MCF 10A (cell line): ENCODE measurements around the gene FREM1. TPM values are rescaled to one million over a fixed set of nuclear protein-coding genes. Genes with fewer than 3 reads are reported as not detected.

Experiments used
- BruUV-seq: library from RNA; stranded (reverse); fragments of 400-500 nt; replicated peaks from 2 replicates; lab custom pipeline; 2021; lab: Mats Ljungman, UMichigan
- CTCF ChIA-PET: fragments of 300-600 bp; sonication (Branson Sonifier 250); formaldehyde crosslinking; extraction: SDS; loops from one replicate; lab custom pipeline; 2021; ENCODE audit warnings: antibody characterized with exemption, inconsistent platforms; lab: Yijun Ruan, JAX
- POLR2A ChIA-PET: fragments of 300-600, 350-650 bp; sonication (Branson Sonifier 250); formaldehyde crosslinking; extraction: SDS; loops from one replicate; lab custom pipeline; 2020; ENCODE audit warnings: antibody characterized with exemption, inconsistent platforms; lab: Yijun Ruan, JAX
- DNase-seq: peaks from one replicate; pipeline ENCODE4 v3.0.0-alpha.2; 2018; ENCODE audit not compliant: unreplicated experiment
- H3K27ac Mint-ChIP-seq: one replicate; pipeline ENCODE4 v1.8.0; 2022; ENCODE audit warnings: mild to moderate bottlenecking, low read depth, mixed read lengths; ENCODE audit not compliant: unreplicated experiment
- H3K27me3 Mint-ChIP-seq: one replicate; pipeline ENCODE4 v1.8.0; 2022; ENCODE audit warnings: mixed read lengths; ENCODE audit not compliant: insufficient read depth, unreplicated experiment
- H3K36me3 Mint-ChIP-seq: one replicate; pipeline ENCODE4 v1.8.0; 2022; ENCODE audit warnings: mild to moderate bottlenecking, moderate library complexity, mixed read lengths; ENCODE audit not compliant: insufficient read depth, unreplicated experiment
- H3K4me1 Mint-ChIP-seq: one replicate; pipeline ENCODE4 v1.8.0; 2022; ENCODE audit warnings: mixed read lengths; ENCODE audit not compliant: insufficient read depth, unreplicated experiment
- H3K4me3 Mint-ChIP-seq: one replicate; pipeline ENCODE4 v1.8.0; 2022; ENCODE audit warnings: mild to moderate bottlenecking, moderate library complexity, mixed read lengths; ENCODE audit not compliant: unreplicated experiment
- H3K9me3 Mint-ChIP-seq: one replicate; pipeline ENCODE4 v1.8.0; 2022; ENCODE audit warnings: mixed read lengths; ENCODE audit not compliant: unreplicated experiment
- intact Hi-C: fragments of 100-400 bp; cut with micrococcal nuclease; formaldehyde crosslinking; loops from 2 replicates; pipeline ENCODE4 v1.14.1; 2022
- total RNA-seq: library from RNA; stranded (reverse); gene quantifications from 2 replicates; pipeline ENCODE4 v1.2.3, GENCODE V29; 2022
- TF ChIP-seq, protein P1 (sequence below): fragments of 200-600 bp; IDR thresholded peaks from one replicate; pipeline ENCODE4 v1.8.0; 2022; ENCODE audit warnings: antibody characterized with exemption, mild to moderate bottlenecking; ENCODE audit not compliant: unreplicated experiment

FREM1 gene
- total RNA-seq, 1 experiment from 2014 or later = not detected

DNA sequence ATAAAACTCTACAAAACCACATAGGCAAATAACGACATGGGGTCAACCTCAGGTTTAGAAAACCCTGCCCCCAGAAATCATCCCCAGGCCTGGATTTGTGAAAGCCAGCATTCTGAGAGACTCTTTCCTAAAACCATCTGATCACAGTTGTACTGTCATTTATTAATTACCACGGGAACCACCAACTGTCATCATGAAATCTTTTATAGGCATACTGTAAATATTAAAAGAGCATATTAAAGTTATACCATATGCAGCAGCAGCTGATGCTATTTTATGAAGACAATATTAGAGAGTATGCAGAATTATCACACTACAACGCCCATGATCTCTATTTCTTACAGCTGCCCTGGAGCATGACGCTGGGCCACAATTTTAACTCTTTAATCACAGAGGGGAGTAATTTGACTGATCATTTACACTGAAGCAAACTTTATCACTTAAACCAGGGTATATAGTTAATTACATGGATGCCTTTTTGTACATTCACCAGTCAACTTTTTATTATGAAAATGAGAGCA, 208.0 kb downstream of the FREM1 start:
- POLR2A ChIA-PET = no interaction called here
- TF ChIP-seq, protein P1, sequence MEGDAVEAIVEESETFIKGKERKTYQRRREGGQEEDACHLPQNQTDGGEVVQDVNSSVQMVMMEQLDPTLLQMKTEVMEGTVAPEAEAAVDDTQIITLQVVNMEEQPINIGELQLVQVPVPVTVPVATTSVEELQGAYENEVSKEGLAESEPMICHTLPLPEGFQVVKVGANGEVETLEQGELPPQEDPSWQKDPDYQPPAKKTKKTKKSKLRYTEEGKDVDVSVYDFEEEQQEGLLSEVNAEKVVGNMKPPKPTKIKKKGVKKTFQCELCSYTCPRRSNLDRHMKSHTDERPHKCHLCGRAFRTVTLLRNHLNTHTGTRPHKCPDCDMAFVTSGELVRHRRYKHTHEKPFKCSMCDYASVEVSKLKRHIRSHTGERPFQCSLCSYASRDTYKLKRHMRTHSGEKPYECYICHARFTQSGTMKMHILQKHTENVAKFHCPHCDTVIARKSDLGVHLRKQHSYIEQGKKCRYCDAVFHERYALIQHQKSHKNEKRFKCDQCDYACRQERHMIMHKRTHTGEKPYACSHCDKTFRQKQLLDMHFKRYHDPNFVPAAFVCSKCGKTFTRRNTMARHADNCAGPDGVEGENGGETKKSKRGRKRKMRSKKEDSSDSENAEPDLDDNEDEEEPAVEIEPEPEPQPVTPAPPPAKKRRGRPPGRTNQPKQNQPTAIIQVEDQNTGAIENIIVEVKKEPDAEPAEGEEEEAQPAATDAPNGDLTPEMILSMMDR = no peak
- no peak overlapping the region for H3K4me3 Mint-ChIP-seq
- H3K27me3 Mint-ChIP-seq = peaks cover 14% of the 10 kb centered on the region
- no peak overlapping the region for H3K27ac Mint-ChIP-seq
- H3K36me3 Mint-ChIP-seq = peaks cover 6% of the 10 kb centered on the region
- no peak for DNase-seq
- BruUV-seq = no TSS peak
- H3K9me3 Mint-ChIP-seq = peaks cover 17% of the 10 kb centered on the region
- intact Hi-C loops = no loop called here
- CTCF ChIA-PET = no interaction called here
- H3K4me1 Mint-ChIP-seq = no peaks in the 10 kb centered on the region

DNA sequence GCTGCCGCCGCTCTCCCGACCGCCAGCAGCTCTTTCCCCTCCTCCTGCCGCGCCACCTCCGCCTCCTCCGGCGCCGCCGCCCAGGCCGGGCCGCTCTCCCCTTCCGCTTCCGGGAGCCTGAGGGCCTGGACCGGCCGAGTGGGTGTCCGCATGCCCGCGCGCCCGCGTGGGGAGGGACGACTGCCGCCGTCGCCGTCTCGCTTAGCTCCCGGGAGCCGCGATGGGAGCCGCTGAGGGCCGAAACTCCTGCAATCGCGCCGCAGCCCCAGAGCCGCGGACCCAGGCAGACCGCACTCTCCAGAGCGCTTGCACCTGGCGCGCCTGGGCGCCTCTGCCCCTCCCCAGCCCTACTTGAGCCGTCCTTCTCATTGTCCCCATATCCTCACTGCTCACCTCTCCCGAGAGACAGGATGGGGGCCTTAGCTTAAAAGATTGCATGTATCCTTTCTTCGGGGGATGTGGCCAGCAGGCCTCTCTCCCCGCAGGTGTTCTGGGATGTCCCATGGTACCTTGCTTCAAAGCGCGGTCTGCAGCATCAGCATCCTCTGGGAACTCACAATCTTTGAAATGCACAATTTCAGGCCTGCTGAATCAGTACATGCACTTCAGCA, 216.9 kb downstream of the FREM1 start, which contains the start of gene ZDHHC21:
Gene ZDHHC21, minus strand, starts transcription at position 182 of the 611 bp plus-strand sequence. CDS start 19,092 bp downstream, outside the sequence.
- TSS peak; percentile 44 for BruUV-seq
- peaks cover 13% of the 10 kb centered on the region for H3K36me3 Mint-ChIP-seq
- H3K27me3 Mint-ChIP-seq = peaks cover 25% of the 10 kb centered on the region
- TF ChIP-seq, protein P1 = no peak
- intact Hi-C loops = no loop called here
- CTCF ChIA-PET = interaction anchor here (0.6 to 1.1 kb wide), 3 partner anchors 13 to 58 kb away, joined by 3 to 4 read pairs (median 3); no protein-coding TSS in a partner anchor
- no peaks in the 10 kb centered on the region for H3K4me1 Mint-ChIP-seq
- peak; percentile 58 for DNase-seq
- no peaks in the 10 kb centered on the region for H3K9me3 Mint-ChIP-seq
- H3K4me3 Mint-ChIP-seq = peak within 1 kb of the TSS; percentile 87
- peak within 1 kb of the TSS; percentile 64 for H3K27ac Mint-ChIP-seq
- POLR2A ChIA-PET = interaction anchor here (1.6 kb wide), 1 partner anchor 32 kb away, joined by 4 read pairs; no protein-coding TSS in a partner anchor

DNA sequence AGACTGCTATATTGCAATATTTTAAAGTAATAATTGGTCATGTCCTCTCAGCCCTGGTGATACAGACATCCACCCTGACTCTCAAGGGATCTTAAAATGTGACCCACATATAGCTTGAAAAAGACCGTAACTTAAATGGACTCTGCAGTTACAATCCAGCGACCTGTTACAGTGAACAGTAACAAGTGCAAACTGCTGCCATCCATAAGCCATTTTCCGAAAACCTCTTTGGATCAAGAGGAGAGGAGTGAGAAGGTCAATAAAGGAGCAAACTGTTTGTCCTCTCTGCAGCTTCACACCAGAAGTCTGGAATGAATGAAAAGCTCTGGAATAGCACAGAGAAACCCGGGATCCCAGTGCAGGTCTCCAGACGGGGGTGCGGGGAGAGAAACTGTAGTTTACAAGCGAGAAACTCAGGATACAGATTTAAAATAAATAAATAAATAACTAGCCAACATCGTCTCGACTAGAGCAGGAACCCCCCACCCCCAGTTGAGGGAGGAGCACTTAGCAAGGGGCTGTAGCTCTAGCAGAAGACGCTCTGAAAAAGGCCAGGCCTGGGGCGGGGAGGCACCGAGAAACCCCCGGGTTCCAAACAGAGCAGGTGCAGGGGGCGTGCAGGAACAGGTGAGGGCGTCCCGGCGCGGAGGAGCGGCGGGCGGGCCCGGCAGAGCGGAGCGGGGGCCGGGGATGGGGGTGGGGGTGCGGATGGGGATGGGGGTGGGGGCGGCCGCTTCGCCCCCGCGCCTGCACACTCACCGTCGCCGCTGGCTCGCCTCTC, 217.6 kb downstream of the FREM1 start:
- intact Hi-C loops = no loop called here
- peak overlapping the region; percentile 87 for H3K4me3 Mint-ChIP-seq
- POLR2A ChIA-PET = interaction anchor here (1.6 kb wide), 2 partner anchors 31 to 48 kb away, joined by 4 to 6 read pairs; no protein-coding TSS in a partner anchor

More for the DNA sequence above, 217.6 kb downstream of the FREM1 start:
- no peaks in the 10 kb centered on the region for H3K9me3 Mint-ChIP-seq
- DNase-seq = peak; percentile 18
- peaks cover 13% of the 10 kb centered on the region for H3K36me3 Mint-ChIP-seq
- TF ChIP-seq, protein P1 = no peak
- BruUV-seq = no TSS peak
- no peaks in the 10 kb centered on the region for H3K4me1 Mint-ChIP-seq
- H3K27ac Mint-ChIP-seq = peak overlapping the region; percentile 64
- H3K27me3 Mint-ChIP-seq = peaks cover 18% of the 10 kb centered on the region
- CTCF ChIA-PET = interaction anchor here (0.6 to 1.6 kb wide), 7 partner anchors 31 to 707 kb away, joined by 3 to 4 read pairs (median 4); no protein-coding TSS in a partner anchor
